Activated CD4-positive, alpha-beta T cell treated with anti-CD3 and anti-CD28 coated beads for 48 hours (primary cell): ENCODE data around the gene SENP5.

ENCODE experiments used
- DNase-seq: peaks from one replicate; pipeline ENCODE4 v3.0.0-alpha.2; 2020

Gene SENP5

GRCh38 chr3:196889844-196890708 is 22.4 kb downstream of the SENP5 start:
- no peak for DNase-seq

GRCh38 chr3:196894557-196895295 is 27.0 kb downstream of the SENP5 start:
- no peak for DNase-seq

- DNase-seq: no peak
Observed at GRCh38 chr3:196896229-196896628, 28.5 kb downstream of the SENP5 start.

- DNase-seq: no peak
Observed at GRCh38 chr3:196901768-196902167, 34.0 kb downstream of the SENP5 start.

- no peak for DNase-seq
Observed at GRCh38 chr3:196902296-196902695, 34.6 kb downstream of the SENP5 start.

- no peak for DNase-seq
Observed at GRCh38 chr3:196903740-196904139, 36.0 kb downstream of the SENP5 start.

- no peak for DNase-seq
Observed at GRCh38 chr3:196914866-196915265, 47.1 kb downstream of the SENP5 start.

- no peak for DNase-seq
Observed at GRCh38 chr3:196915375-196915774, 47.7 kb downstream of the SENP5 start.

DNA sequence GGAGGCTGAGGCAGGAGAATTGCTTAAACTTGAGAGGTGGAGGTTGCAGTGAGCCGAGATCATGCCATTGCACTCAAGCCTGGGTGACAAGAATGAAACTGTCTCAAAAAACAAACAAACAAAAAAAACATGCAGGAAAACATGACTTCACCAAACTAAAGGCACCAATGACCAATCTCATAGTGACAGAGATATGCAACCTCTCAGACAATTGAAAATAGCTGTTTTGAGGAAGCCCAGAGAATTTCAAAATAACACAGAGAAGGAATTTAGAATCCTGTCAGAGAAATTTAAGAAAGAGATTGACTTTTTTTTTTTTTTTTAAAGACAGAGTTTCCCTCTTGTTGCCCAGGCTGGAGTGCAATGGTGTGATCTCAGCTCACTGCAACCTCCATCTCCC is 48.5 kb downstream of the SENP5 start:
- no peak for DNase-seq

DNA sequence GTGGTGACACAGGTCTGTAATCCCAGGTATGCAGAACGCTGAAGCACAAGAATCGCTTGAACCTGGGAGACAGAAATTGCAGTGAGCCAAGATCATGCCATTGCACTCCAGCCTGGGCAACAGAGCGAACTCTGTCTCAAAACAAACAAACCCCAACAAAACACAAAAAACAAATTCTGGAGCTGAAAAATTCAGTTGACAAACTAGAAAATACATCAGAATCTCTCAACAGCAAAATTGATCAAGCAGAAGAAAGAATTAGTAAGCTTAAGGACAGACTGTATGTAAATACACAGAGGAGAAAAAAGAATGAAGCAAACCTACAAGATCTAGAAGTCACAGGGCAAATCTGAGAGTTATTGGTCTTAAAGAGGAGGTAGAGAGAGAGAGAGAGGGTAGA is 49.3 kb downstream of the SENP5 start:
- no peak for DNase-seq

- no peak for DNase-seq
Observed at GRCh38 chr3:196918968-196919367, 51.2 kb downstream of the SENP5 start.

DNA sequence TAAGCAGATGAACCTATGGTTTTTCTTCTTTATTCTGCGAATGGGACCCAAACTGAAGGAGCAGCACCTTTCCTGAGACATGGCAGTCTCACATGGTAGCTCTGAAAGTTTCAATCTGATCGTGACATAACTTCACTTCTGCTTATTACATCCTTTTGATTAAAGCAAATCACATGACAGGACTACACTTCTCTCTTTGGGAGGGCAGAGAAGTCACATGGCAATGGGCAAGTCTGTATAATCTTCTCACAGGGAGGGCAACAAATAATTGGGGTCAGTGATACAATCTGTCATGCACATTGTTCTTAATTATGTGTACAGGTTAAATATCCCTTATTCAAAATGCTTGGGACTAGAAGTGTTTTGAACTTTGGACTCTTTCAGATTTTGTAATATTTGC is 53.0 kb downstream of the SENP5 start:
- DNase-seq: no peak

GRCh38 chr3:196927571-196928453 is 60.1 kb downstream of the SENP5 start:
- no peak for DNase-seq

DNA sequence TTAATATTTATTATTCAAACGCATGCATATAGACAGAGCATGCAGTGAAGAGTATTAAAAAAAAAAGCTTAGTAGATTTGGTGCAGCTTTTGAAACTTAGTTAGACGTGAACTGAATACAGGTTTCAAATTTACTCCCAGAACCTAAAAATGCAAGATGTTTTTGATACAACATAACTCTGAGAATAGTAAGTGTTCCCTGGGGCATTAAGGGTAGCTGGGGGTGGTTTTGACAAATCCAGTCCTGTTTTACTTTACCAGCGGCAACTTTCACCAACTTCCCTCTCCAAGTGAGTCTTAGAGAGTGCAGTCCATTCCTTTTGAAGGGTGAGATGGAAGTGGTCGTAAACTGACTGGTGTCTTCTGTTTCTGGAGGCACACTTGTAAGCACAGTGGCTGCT is 63.4 kb downstream of the SENP5 start:
- no peak for DNase-seq

- no peak for DNase-seq
Observed at GRCh38 chr3:196931828-196932587, 64.3 kb downstream of the SENP5 start.

GRCh38 chr3:196932600-196932999 is 64.9 kb downstream of the SENP5 start:
- no peak for DNase-seq

DNA sequence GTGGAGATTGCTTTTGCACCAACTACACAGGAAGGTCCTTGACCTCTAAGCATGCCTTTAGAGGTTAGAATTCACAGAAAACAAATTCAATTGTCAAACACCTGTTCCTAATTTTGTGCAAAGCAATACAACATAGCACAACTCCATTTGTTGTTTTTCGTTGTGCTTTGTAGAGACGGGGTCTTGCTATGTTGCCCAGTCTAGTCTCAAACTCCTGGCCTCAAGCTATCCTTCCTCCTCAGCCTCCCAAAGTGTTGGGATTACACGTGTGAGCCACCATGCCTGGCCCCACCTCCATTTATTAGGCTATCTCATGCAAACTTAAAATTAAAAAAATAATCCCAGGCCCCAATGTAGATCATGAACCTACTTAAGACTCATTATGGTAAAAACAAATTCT is 68.6 kb downstream of the SENP5 start:
- no peak for DNase-seq

DNA sequence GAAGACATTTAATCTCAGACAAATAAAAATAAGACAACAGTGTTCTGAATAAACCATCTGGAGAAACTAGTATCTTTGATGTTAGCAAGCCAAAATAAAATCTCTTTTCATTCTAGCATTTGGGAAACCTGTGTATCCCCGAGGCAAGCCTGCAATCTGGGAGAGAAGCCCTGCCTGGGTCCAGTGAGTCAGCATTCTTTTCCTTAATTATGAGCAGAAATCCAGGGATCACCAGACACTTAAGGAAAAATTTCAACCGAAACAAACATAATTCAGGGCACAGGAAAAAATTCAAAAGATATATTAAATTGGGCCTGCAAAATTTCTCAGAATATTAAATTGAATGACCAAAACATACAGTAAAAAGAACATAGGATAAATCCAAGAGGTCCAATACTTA is 70.4 kb downstream of the SENP5 start:
- no peak for DNase-seq

- no peak for DNase-seq
Observed at GRCh38 chr3:196938576-196938975, 70.9 kb downstream of the SENP5 start.

DNA sequence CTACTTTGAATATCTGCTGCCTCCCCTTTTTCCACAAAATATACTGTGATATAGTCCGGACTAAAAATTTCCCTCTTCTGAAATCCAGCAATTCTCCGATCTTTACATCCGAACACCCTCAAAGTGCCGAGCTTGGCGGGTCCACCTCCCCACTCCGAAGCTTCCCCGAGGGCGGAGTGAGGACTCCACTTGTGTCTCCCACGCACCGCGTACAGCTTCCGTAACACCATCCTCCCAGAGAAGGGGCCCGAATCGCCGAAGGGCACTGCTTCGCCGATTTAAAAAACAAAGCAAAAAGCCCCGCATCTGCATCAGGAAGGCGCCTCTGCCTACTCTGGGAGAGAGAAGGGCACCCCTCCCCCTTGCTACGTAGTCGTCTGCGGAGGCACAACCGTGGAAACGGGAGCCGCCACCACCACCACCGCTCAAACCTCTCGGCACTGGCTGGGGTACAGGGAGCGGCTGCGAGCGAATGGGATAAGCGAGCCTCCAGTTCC is 74.1 kb downstream of the SENP5 start:
- peak; percentile 79 for DNase-seq

- peak; percentile 100 for DNase-seq
Observed at GRCh38 chr3:196942226-196942914, 74.7 kb downstream of the SENP5 start, which contains the start of gene NCBP2. TSS of gene NCBP2 (minus strand) at chr3:196942528. CDS start at chr3:196942503, 25 bp downstream.

DNA sequence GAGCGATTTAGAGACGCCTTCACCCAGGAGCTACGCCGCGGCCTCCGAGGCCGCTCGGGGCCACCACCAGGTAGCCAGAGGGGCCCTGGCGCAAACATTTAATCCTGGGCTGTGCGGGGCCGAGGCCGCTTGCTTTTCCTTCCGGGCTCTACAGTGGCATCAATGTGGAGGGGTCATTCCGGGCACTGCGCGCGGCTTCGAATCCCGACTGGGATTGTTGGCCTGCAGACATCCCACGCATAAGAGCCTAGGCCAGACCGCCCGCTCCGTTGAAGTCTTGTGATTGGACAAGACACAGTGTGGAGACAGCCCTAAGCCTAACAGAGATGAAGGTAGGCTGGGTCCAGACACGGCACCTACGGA is 75.2 kb downstream of the SENP5 start:
- DNase-seq: peak; percentile 33
